HEK293T (cell line): Measurements from ENCODE around the gene YAF2.

Experiments
- FOXK2 ChIP-seq: fragments of 450-650 bp; IDR thresholded peaks from 2 replicates; pipeline ENCODE4 v1.6.1; 2016; ENCODE audit warnings: mild to moderate bottlenecking
- FOXM1 ChIP-seq: fragments of 450-650 bp; IDR thresholded peaks from 2 replicates; pipeline ENCODE4 v1.6.1; 2017; ENCODE audit warnings: mild to moderate bottlenecking, borderline replicate concordance

DNA sequence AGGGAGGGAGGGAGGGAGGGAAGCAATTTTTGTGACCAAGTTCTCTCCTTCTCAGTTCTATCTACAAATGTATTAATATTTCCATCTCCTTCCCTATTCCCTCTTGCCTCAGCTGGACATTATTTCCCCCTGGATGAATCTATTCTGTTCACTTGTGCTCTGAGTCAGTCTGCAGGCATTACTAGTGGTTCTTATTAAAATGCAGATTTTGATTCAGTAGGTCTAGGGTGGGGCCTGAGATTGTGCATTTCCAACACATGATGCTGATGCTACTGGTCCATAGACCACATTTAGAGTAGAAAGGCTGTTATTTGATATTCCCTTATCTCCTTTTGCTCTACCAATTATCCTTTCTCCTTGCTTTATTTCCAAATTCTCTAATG, 40.1 kb upstream of the YAF2 start:
- TF ChIP-seq FOXM1 (no peak), FOXK2 (no peak)
